Neutrophil (primary cell): ENCODE data around the gene TMEM53.

Source experiments
- H3K27ac ChIP-seq: fragments of 200-600 bp; sonication (generic); 2 replicates; pipeline ENCODE4 v1.5.1; 2016; ENCODE audit warnings: mild to moderate bottlenecking, moderate library complexity
- H3K27me3 ChIP-seq: fragments of 200-600 bp; sonication (generic); 2 replicates; pipeline ENCODE4 v1.6.0; 2016; ENCODE audit warnings: mild to moderate bottlenecking
- H3K36me3 ChIP-seq: fragments of 200-600 bp; sonication (generic); 2 replicates; pipeline ENCODE4 v1.5.1; 2017
- H3K4me1 ChIP-seq, 2 experiments: fragments of 200-600 bp in 1 of 2; sonication (generic) in 1 of 2; 1 replicate in 1 of 2; 2 replicates in 1 of 2; pipeline versions ENCODE4 v1.5.1 to v1.6.1; 2013 to 2016; ENCODE audit warnings: low read depth in 1 of 2, low read length in 1 of 2, mild to moderate bottlenecking in 1 of 2, moderate library complexity in 1 of 2; ENCODE audit not compliant: control insufficient read depth in 1 of 2, insufficient read depth in 1 of 2
- H3K4me3 ChIP-seq, 2 experiments: fragments of 200-600 bp in 1 of 2; sonication (generic) in 1 of 2; 1 replicate in 1 of 2; 2 replicates in 1 of 2; pipeline ENCODE4 v1.5.1; 2013 to 2016; ENCODE audit warnings: low read depth in 1 of 2, low read length in 1 of 2, mild to moderate bottlenecking in 1 of 2, moderate library complexity in 1 of 2
- H3K9me3 ChIP-seq: fragments of 200-600 bp; sonication (generic); 2 replicates; pipeline ENCODE4 v1.5.1; 2016
- TF ChIP-seq, protein P1 (sequence below): fragments of 200-600 bp; sonication (generic); IDR thresholded peaks from 2 replicates; pipeline ENCODE4 v1.5.1; 2016; ENCODE audit warnings: antibody characterized with exemption

TMEM53 gene

DNA sequence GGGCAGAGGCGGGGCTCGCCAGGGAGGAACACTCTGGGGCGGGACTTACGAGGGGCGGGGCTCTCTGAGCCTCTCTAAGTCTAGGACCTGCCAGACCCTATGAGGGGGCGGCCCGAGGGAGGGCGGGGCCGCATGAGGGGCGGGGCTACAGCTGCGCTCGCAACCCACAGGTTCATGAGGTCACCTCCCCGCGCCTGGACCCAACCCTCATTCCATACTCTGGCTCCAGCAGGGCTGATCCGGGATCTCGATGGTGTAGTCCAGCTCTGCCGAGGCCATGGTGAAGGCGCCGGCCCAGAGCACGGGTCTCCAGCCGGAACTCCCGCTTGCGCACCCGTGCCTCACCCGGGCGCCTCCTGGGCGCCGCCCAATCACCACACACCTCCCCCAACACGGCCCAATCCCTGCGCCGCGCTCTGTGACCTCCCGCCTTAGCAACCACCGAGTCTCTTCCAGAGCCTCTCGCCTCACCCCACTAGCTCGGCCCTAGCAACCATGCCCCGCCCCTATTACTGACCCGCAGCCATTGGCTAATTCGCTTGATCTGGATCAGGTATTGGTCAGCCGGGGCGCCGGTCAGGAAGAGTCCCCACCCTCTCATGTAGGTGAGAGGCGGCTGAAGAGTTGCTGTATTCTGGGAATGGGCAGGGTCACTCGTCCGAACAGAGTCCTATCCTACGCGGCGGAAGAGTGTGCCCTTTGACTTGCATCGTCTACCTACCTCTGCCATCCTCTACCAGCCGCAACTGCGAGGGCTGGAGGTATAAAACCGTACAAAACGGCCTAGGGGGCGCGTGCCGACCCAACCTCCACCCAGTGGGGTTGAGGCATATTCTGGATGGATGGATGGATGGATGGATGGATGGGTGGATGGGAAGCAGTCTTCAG, at the start of gene TMEM53, which contains the start of gene ARMH1:
Gene TMEM53, minus strand, starts transcription at position 369 of the 888 bp plus-strand sequence. Its CDS starts 90 bp downstream, at position 279.
Gene ARMH1, plus strand, starts transcription at position 602 of the 888 bp plus-strand sequence. CDS start 14,984 bp downstream, outside the sequence.
- H3K36me3 ChIP-seq: no peaks in the 10 kb centered on the region
- H3K27me3 ChIP-seq: no peaks in the 10 kb centered on the region
- peak within 1 kb of the TSS; percentile 77 to 91 for H3K4me3 ChIP-seq
- H3K4me1 ChIP-seq: peaks cover 65 to 66% of the 10 kb centered on the region in 2 experiments
- TF ChIP-seq, protein P1, sequence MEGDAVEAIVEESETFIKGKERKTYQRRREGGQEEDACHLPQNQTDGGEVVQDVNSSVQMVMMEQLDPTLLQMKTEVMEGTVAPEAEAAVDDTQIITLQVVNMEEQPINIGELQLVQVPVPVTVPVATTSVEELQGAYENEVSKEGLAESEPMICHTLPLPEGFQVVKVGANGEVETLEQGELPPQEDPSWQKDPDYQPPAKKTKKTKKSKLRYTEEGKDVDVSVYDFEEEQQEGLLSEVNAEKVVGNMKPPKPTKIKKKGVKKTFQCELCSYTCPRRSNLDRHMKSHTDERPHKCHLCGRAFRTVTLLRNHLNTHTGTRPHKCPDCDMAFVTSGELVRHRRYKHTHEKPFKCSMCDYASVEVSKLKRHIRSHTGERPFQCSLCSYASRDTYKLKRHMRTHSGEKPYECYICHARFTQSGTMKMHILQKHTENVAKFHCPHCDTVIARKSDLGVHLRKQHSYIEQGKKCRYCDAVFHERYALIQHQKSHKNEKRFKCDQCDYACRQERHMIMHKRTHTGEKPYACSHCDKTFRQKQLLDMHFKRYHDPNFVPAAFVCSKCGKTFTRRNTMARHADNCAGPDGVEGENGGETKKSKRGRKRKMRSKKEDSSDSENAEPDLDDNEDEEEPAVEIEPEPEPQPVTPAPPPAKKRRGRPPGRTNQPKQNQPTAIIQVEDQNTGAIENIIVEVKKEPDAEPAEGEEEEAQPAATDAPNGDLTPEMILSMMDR: peak; percentile 39
- H3K9me3 ChIP-seq: no peaks in the 10 kb centered on the region
- H3K27ac ChIP-seq: peak within 1 kb of the TSS; percentile 88

DNA sequence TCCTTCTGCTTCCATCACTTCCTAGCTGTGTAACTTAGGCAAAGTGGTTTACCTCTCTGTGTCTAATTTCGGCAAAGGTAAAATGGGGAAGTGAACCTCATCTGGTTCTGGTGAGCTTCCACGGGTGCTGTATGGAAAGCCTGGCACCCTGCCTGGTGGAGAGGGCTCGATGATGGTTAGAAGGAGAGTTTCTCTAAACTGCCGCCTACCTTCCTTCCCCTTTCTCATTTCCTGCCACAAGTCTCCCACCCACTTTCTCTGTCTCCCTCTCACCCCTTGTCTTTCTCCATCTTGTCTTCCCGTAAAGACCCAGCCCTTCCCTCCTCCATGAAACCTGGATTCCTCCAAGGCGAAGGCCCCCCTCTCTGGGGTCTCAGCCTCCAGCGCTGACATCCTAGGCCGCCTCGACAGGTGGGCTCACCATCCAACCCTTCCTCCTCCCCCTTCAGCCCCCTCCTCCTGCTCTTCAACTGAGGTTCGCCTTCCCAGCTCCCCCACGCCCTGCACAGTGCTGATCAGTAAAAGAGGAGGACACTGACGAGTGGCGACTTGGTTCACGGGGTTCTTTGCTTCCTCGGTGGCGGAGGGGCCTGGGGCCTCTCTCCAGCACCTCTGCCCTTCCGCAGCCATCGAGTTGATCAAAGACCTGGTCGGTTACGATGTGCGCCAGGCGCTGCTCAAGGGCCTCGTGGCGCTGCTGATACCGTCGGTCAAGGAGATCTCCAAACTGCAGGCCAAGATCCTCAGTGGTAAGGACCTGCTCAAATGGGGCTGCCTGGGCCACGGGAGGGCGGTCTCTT, 49.4 kb upstream of the TMEM53 start:
- TF ChIP-seq, protein P1: no peak
- Histone ChIP-seq H3K9me3 (no peaks in the 10 kb centered on the region), H3K4me1 (peaks cover 43% of the 10 kb centered on the region in 2 experiments), H3K36me3 (no peaks in the 10 kb centered on the region), H3K27me3 (no peaks in the 10 kb centered on the region), H3K4me3 (peak overlapping the region; percentile 52 to 55), H3K27ac (peak overlapping the region; percentile 77)

DNA sequence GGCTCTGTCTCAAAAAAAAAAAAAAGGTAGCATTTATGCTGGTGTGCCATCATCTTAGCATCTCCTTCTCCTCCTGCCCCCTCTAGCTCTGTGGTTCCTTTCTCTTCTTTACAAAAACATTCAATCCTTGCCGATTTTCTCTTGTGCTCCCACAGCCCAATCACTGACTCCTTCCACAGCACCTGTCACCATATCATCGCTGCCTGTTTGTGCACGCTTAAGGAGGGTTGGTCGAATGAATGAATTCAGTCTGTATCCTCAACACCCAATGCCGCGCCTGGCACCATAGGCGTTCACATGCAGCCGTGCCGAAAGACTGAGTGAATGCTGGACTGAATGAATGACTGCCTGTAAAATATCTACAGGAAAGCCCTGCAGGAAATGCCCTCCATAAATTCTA, 48.8 kb upstream of the TMEM53 start:
- Histone ChIP-seq H3K4me3 (peak overlapping the region; percentile 52 to 55), H3K4me1 (peaks cover 43% of the 10 kb centered on the region in 2 experiments), H3K9me3 (no peaks in the 10 kb centered on the region), H3K27me3 (no peaks in the 10 kb centered on the region), H3K36me3 (no peaks in the 10 kb centered on the region), H3K27ac (peak overlapping the region; percentile 77)
- TF ChIP-seq, protein P1: no peak

DNA sequence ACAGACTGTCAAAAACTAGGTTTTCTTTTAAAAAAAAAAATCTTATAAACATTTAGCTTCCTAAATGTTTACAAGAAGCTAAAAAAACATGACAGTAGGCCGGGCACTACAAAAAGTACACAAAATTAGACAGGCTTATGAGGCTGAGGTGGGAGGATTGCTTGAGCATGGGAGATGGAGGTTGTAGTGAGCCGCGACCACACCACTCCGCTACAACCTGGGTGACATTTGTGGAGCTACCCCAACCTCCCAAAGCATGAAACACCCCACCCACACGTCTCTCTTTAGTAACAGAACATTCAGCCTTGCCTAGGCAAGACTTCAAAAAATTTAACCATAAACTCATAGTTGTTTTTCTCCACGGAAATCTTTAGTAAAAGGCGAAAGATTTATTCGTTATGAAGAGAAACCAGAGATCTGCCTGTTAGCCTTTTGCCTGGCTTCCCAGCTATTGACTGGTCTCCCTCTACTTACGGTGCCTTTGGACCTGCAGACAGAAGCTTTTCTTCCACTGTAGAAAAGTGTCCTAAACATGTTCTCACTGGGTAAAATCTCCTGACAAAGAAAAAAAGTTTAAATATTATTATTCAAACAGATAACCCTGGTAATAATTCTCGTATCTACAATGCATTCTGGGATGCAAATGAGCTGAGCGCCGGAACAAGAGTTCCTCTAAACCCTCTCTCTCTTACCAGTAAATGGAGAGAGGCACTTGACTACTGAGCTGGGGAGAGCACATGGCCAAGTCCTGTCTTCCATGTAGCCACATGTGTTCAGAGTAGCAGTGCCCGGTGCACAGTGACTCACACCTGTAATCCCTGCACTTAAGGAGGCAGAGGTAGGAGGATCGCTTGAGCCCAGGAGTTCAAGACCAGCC, 47.4 kb upstream of the TMEM53 start:
- H3K27me3 ChIP-seq: no peaks in the 10 kb centered on the region
- peaks cover 43% of the 10 kb centered on the region in 2 experiments for H3K4me1 ChIP-seq
- peak overlapping the region in 1 of 2 experiments; percentile 12 for H3K4me3 ChIP-seq
- H3K9me3 ChIP-seq: no peaks in the 10 kb centered on the region
- no peaks in the 10 kb centered on the region for H3K36me3 ChIP-seq
- H3K27ac ChIP-seq: peak overlapping the region; percentile 72
- TF ChIP-seq, protein P1: no peak

DNA sequence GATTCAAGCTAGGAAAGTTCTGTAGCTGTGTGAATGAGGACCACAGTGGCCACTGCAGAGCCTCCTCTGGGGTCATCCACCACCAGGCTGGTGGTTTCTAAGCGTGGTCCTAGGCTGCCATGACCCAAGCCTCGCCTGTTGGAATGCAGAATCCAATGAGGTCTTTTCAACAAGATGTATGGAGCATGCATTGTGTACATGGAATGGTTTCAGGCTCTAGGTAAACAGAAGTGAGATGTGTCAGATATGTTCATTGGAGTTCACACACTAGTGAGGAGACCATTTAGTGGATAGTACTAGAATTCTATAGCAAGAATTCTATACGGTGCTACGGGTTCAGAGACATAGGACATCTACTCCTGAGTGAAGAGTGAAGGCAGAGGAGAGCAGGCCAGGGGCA, 46.0 kb upstream of the TMEM53 start:
- Histone ChIP-seq H3K36me3 (no peaks in the 10 kb centered on the region), H3K27me3 (no peaks in the 10 kb centered on the region), H3K27ac (peak overlapping the region; percentile 72), H3K4me1 (peaks cover 41% of the 10 kb centered on the region in 2 experiments), H3K4me3 (no peak overlapping the region), H3K9me3 (no peaks in the 10 kb centered on the region)
- TF ChIP-seq, protein P1: no peak
